Colon (tissue), 2 donors: Measurements from ENCODE around the gene OCA2.
"Not testable (repeated sequence)": the region's sequence is repeated elsewhere in the genome, so short reads cannot be mapped to it uniquely, and the experiment has no call there.

Source experiments
- FAIRE-seq: peaks from 2 replicates; lab custom pipeline; 2012; peaks lifted over from hg19 to GRCh38; lab: Jason Lieb, UNC
- donor health status: control.
- donor health status: control.

Gene OCA2

GRCh38 chr15:27871078-27871901 is 227.8 kb downstream of the OCA2 start:
- FAIRE-seq = no peak

- FAIRE-seq = no peak
These were observed 228.8 kb downstream of the OCA2 start for GRCh38 chr15:27870320-27870719.

- FAIRE-seq = no peak
These were observed 229.3 kb downstream of the OCA2 start for GRCh38 chr15:27869697-27870281.

GRCh38 chr15:27868828-27869404 is 230.2 kb downstream of the OCA2 start:
- FAIRE-seq = no peak

- no peak for FAIRE-seq
These were observed 231.3 kb downstream of the OCA2 start for GRCh38 chr15:27867861-27868260.

- FAIRE-seq = no peak
These were observed 232.5 kb downstream of the OCA2 start for GRCh38 chr15:27866505-27867165.

- FAIRE-seq = no peak
These were observed 233.2 kb downstream of the OCA2 start for GRCh38 chr15:27865926-27866325.

- FAIRE-seq = no peak
These were observed 233.7 kb downstream of the OCA2 start for GRCh38 chr15:27865323-27865922.

- no peak for FAIRE-seq
These were observed 234.4 kb downstream of the OCA2 start for GRCh38 chr15:27864719-27865118.

- no peak for FAIRE-seq
These were observed 235.0 kb downstream of the OCA2 start for GRCh38 chr15:27864086-27864485.

GRCh38 chr15:27863000-27863399 is 236.1 kb downstream of the OCA2 start:
- no peak for FAIRE-seq

- FAIRE-seq = no peak
These were observed 237.9 kb downstream of the OCA2 start for GRCh38 chr15:27861171-27861570.

- no peak for FAIRE-seq
These were observed 244.0 kb downstream of the OCA2 start for GRCh38 chr15:27855137-27855536.

- FAIRE-seq = no peak
These were observed 244.5 kb downstream of the OCA2 start for GRCh38 chr15:27854601-27855000.

GRCh38 chr15:27853624-27854455 is 245.3 kb downstream of the OCA2 start:
- no peak for FAIRE-seq

- no peak for FAIRE-seq
These were observed 247.3 kb downstream of the OCA2 start for GRCh38 chr15:27851858-27852210.

GRCh38 chr15:27850981-27851857 is 247.9 kb downstream of the OCA2 start:
- FAIRE-seq = no peak

- no peak for FAIRE-seq
These were observed 249.1 kb downstream of the OCA2 start for GRCh38 chr15:27850050-27850449.

- not testable (repeated sequence) for FAIRE-seq
These were observed 250.2 kb downstream of the OCA2 start for GRCh38 chr15:27848936-27849335.
